ENCODE measurements around the gene SUPT6H. TPM values are rescaled to one million over a fixed set of nuclear protein-coding genes. Genes with fewer than 3 reads are reported as not detected.

The SUPT6H gene
- total RNA-seq, 2 donors from 2014 or later: 26.5 to 37.2 TPM

GRCh38 chr17:28669918-28670317 lies 7.9 kb downstream of the SUPT6H start:
- H3K27ac ChIP-seq: no peak overlapping the region
- peaks cover 7 to 31% of the 10 kb centered on the region in 2 donors for H3K36me3 ChIP-seq (replicated peaks in 1 of 2; ENCODE audit: insufficient read depth in 1 of 2, low read depth in 2 of 2)
- intact Hi-C loops (cut with DNase I): no loop called here
- no peak overlapping the region for H3K4me3 ChIP-seq
- no peak for ATAC-seq
- DNase-seq: no peak
- WGBS, 2 donors: 93 to 100% methylated on average over 1 of the region's 1 CpG
- H3K4me1 ChIP-seq: peaks cover 2% of the 10 kb centered on the region
- no peaks in the 10 kb centered on the region for H3K9me3 ChIP-seq
- TF ChIP-seq, protein P1, sequence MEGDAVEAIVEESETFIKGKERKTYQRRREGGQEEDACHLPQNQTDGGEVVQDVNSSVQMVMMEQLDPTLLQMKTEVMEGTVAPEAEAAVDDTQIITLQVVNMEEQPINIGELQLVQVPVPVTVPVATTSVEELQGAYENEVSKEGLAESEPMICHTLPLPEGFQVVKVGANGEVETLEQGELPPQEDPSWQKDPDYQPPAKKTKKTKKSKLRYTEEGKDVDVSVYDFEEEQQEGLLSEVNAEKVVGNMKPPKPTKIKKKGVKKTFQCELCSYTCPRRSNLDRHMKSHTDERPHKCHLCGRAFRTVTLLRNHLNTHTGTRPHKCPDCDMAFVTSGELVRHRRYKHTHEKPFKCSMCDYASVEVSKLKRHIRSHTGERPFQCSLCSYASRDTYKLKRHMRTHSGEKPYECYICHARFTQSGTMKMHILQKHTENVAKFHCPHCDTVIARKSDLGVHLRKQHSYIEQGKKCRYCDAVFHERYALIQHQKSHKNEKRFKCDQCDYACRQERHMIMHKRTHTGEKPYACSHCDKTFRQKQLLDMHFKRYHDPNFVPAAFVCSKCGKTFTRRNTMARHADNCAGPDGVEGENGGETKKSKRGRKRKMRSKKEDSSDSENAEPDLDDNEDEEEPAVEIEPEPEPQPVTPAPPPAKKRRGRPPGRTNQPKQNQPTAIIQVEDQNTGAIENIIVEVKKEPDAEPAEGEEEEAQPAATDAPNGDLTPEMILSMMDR (IDR thresholded peaks at IDR 0.05): no peak
- no peak for TF ChIP-seq POLR2A (IDR thresholded peaks at IDR 0.05)
- no peaks in the 10 kb centered on the region for H3K27me3 ChIP-seq

DNA sequence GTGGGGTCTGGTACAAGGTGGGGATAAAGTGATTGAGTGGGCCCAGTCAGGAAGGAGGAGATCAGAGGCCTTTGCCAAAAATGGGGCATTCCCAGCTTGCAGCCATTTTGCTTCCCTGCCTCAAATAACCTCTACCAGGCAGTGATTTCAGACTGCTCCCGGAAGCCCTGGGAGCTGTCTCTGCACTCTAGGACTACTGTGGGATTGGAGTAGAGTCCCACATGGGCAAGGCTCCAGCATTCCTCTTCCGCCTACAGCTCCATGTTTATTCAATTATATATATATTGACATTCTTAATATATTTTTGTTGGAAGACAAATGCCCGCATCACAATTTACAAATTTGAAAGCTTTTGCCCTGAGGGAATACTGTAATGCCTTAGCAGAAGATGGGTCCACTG lies 13.5 kb downstream of the SUPT6H start:
- H3K4me1 ChIP-seq: no peaks in the 10 kb centered on the region
- 74 to 93% methylated on average over 3 of the region's 3 CpGs for WGBS, 2 donors
- H3K27ac ChIP-seq: no peak overlapping the region
- DNase-seq: no peak
- H3K36me3 ChIP-seq (replicated peaks in 1 of 2; ENCODE audit: insufficient read depth in 1 of 2, low read depth in 2 of 2): peaks cover 46 to 61% of the 10 kb centered on the region in 2 donors
- H3K4me3 ChIP-seq: no peak overlapping the region
- intact Hi-C loops (cut with DNase I): no loop called here
- no peak for ATAC-seq
- no peaks in the 10 kb centered on the region for H3K27me3 ChIP-seq
- H3K9me3 ChIP-seq: no peaks in the 10 kb centered on the region
- no peak for TF ChIP-seq POLR2A (IDR thresholded peaks at IDR 0.05)
- TF ChIP-seq, protein P1 (IDR thresholded peaks at IDR 0.05): no peak

- intact Hi-C loops (cut with DNase I): no loop called here
- H3K27me3 ChIP-seq: no peaks in the 10 kb centered on the region
- H3K4me3 ChIP-seq: no peak overlapping the region
- no peak overlapping the region for H3K27ac ChIP-seq
- WGBS, 2 donors: 82% methylated on average over 7 of the region's 7 CpGs
- no peaks in the 10 kb centered on the region for H3K4me1 ChIP-seq
- ATAC-seq (no peak), DNase-seq (peak in 1 of 4 donors; percentile 17)
- TF ChIP-seq POLR2A (IDR thresholded peaks at IDR 0.05): no peak
- TF ChIP-seq, protein P1 (IDR thresholded peaks at IDR 0.05): peak in 3 of 7 experiments; percentile 26 to 41 (median 30)
- no peaks in the 10 kb centered on the region for H3K9me3 ChIP-seq
- H3K36me3 ChIP-seq (replicated peaks in 1 of 2; ENCODE audit: insufficient read depth in 1 of 2, low read depth in 2 of 2): peaks cover 47 to 61% of the 10 kb centered on the region in 2 donors
Measured at GRCh38 chr17:28675980-28676379, 14.0 kb downstream of the SUPT6H start.

GRCh38 chr17:28682655-28683054 lies 20.6 kb downstream of the SUPT6H start:
- WGBS, 2 donors: 71 to 89% methylated on average over 10 of the region's 11 CpGs
- intact Hi-C loops (cut with DNase I): no loop called here
- DNase-seq (no peak), ATAC-seq (no peak)
- no peaks in the 10 kb centered on the region for H3K9me3 ChIP-seq
- no peak overlapping the region for H3K4me3 ChIP-seq
- no peaks in the 10 kb centered on the region for H3K27me3 ChIP-seq
- no peaks in the 10 kb centered on the region for H3K4me1 ChIP-seq
- H3K36me3 ChIP-seq (replicated peaks in 1 of 2; ENCODE audit: insufficient read depth in 1 of 2, low read depth in 2 of 2): peaks cover 38 to 68% of the 10 kb centered on the region in 2 donors
- no peak overlapping the region for H3K27ac ChIP-seq
- TF ChIP-seq, protein P1 (IDR thresholded peaks at IDR 0.05): no peak
- no peak for TF ChIP-seq POLR2A (IDR thresholded peaks at IDR 0.05)

DNA sequence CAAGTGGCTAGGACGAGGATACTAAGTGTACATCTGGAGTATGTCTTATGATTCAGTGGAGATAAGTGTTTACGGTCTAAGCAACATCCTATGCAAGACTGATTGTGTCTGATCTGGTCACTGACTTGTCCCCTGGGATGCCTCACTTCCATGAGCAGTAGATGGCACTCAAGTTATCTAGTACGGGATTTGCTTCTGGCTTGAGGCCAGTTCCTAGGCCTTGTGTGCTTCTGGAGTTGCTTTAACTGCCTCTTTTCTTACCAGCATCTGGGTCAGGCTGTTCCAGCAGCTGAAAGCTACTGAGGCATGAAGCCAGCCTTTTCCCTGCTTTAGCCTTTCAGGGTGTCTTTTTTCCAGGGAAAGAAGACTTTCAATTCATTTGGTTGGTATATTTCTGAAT lies 23.0 kb downstream of the SUPT6H start:
- no peak for TF ChIP-seq POLR2A (IDR thresholded peaks at IDR 0.05)
- TF ChIP-seq, protein P1 (IDR thresholded peaks at IDR 0.05): peak in 1 of 7 experiments; percentile 5
- ATAC-seq (peak; percentile 59), DNase-seq (peak; percentile 26 to 70 (median 52))
- no peaks in the 10 kb centered on the region for H3K27me3 ChIP-seq
- 51 to 58% methylated on average over 3 of the region's 3 CpGs for WGBS, 2 donors
- H3K27ac ChIP-seq: no peak overlapping the region
- peaks cover 32 to 76% of the 10 kb centered on the region in 2 donors for H3K36me3 ChIP-seq (replicated peaks in 1 of 2; ENCODE audit: insufficient read depth in 1 of 2, low read depth in 2 of 2)
- no peaks in the 10 kb centered on the region for H3K4me1 ChIP-seq
- no peaks in the 10 kb centered on the region for H3K9me3 ChIP-seq
- no peak overlapping the region for H3K4me3 ChIP-seq
- intact Hi-C loops (cut with DNase I): no loop called here
